DND-41 (cell line): Measurements from ENCODE around the gene GPC6.

Experiments
- CTCF ChIP-seq: IDR thresholded peaks from 2 replicates; pipeline ENCODE4 v1.5.1; 2012; ENCODE audit warnings: borderline replicate concordance, low read length, moderate library complexity, mild to moderate bottlenecking; ENCODE audit not compliant: poor library complexity, severe bottlenecking; ENCODE audit errors: extremely low read depth
- EZH2 ChIP-seq: IDR thresholded peaks from 3 replicates; pipeline ENCODE4 v1.6.1; 2012; ENCODE audit warnings: borderline replicate concordance, low read depth, mild to moderate bottlenecking, moderate library complexity, low read length, inconsistent platforms; ENCODE audit not compliant: severe bottlenecking

GRCh38 chr13:94217370-94217769, 990.8 kb downstream of the GPC6 start:
- TF ChIP-seq CTCF (no peak), EZH2 (no peak)
